Fibroblast of villous mesenchyme (primary cell): ENCODE data around the gene SLC16A1. TPM values are rescaled to one million over a fixed set of nuclear protein-coding genes. Genes with fewer than 3 reads are reported as not detected.
A peak's percentile ranks its signal among the peaks of the same experiment; 100 is the strongest.

Experiments
- DNase-seq: peaks from one replicate; pipeline ENCODE4 v3.0.0-alpha.2; 2010; ENCODE audit warnings: low read depth
- H3K4me3 ChIP-seq: 2 replicates; pipeline ENCODE4 v1.5.1; 2011; ENCODE audit warnings: low read depth, mild to moderate bottlenecking, low read length
- CTCF ChIP-seq: IDR thresholded peaks from 2 replicates; pipeline ENCODE4 v1.5.1; 2012; ENCODE audit warnings: low read depth, mild to moderate bottlenecking, low read length; ENCODE audit not compliant: insufficient read depth
- small RNA-seq: library from RNA; depleted of rRNA; stranded (forward); fragments of <200 nt; gene quantifications from one replicate; pipeline ENCODE3, GENCODE V24; 2012
- total RNA-seq: library from RNA; depleted of rRNA; stranded (reverse); fragments of >200 nt; gene quantifications from 2 replicates; pipeline ENCODE4 v1.2.3, GENCODE V29; 2012

The SLC16A1 gene
- total RNA-seq, 1 donor: 129 TPM

GRCh38 chr1:112866151-112866550 lies 89.8 kb downstream of the SLC16A1 start:
- no peak overlapping the region for H3K4me3 ChIP-seq
- no peak for TF ChIP-seq CTCF
- DNase-seq: peak; percentile 66

GRCh38 chr1:112862753-112863426 lies 93.1 kb downstream of the SLC16A1 start:
- DNase-seq: no peak
- TF ChIP-seq CTCF: no peak
- no peak overlapping the region for H3K4me3 ChIP-seq

Small RNAs within 50 kb of the gene (small RNA-seq; reads per million reads assigned to genes)
- gene AL390729.2: not detected

Other genes starting within 250 kb of the SLC16A1 start
- 379 and 483 TPM in 2 replicates for gene RHOC, start 249.1 kb downstream of the SLC16A1 start, total RNA-seq
- 0.43 and 1.3 TPM in 2 replicates for gene PPM1J, start 240.9 kb downstream of the SLC16A1 start, total RNA-seq
- gene LRIG2, start 117.0 kb upstream of the SLC16A1 start, total RNA-seq: 18.1 and 20.9 TPM in 2 replicates